ENCODE results near the gene PARD3B.

Gene PARD3B

DNA sequence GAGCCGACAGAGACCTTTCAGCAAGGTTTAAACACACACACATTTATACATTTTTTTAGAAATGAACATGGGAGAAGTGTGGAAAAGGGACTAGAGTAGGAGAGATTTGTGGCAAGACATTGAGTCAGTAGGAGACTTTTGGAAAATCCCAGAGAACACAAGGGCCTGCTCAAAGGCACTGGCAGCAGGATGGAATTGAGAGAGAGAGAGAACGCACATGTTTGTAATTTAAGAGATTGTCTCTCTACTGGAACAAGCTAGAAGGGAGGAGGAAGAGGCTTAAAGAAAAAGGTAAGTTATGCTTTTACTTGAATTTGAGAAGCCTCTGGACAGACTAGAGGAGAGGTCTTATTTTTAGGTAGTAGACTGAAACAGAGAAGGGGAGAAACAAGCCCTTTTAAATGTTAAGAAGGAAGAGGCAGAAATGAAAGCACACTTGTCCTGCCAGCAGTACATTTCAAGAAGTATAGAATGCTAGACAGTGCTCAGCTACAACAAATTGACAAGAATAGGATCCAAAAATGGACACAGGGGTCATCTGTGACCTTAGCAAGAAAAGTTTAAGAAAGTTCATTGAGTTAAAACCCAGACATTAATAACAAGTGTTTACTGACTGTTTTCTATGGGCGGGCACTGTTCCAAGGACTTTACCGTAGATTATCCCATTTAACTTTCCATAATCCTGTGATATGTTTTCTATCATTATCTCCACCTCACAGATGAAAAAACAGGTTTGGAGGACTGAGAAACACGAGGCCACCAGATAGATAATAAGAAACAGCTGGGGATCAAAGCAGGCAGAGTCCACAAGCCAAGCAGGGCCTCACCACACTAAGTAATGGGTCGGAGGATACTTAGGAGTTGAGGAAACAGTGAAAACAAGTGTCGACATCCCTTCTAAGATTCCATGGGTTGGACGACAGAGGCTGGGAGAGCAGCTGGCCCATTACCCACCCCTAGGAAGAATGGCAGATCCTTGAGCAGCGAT is 830.5 kb downstream of the PARD3B start:
- no peak for DNase-seq (ENCODE audit: low read depth in 3 of 3, low spot score in 1 of 3)

DNA sequence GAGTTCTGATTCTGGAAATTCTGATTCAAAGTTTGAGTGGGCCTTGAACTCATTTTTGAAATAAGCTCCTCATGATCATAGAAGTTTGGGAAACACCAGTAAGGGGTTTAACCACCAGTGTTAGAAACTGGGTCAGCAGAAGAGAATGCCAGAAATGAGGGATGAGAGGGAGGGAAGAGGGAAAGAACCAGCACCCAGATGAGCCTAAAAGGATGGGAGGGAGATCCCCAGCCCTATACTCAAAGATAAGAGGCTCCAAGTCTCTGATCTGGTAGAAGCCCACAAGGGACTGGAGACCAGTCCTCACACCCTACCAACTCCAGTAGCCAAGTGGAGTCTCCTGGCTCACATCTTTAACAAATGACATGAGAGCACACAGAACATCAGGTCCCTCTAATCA is 832.0 kb downstream of the PARD3B start:
- DNase-seq (ENCODE audit: low read depth in 3 of 3, low spot score in 1 of 3), result no peak

- DNase-seq (ENCODE audit: low read depth in 3 of 3, low spot score in 1 of 3), result no peak
Observed at GRCh38 chr2:205383601-205384000, 838.3 kb downstream of the PARD3B start.

DNA sequence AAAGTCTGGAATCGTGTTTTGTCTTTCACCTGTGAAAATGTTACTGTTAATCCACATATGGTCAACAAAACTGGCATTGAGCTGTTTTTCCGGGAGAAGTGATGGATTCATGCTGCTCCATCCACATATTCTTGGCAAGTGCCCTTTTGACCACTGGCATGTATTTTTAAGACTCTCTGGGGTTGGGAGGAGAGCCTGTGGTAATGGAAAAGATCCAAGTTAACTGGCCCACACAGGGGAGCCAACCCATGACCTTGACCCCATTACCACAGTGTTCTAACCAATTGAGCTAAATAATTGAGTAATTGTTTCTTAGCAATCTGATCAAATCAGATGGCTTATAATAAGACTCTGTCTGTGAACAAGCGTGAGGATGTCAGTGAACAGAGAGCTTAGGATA is 840.8 kb downstream of the PARD3B start:
- no peak for DNase-seq (ENCODE audit: low read depth in 3 of 3, low spot score in 1 of 3)

GRCh38 chr2:205387350-205388055 is 842.2 kb downstream of the PARD3B start:
- DNase-seq (ENCODE audit: low read depth in 3 of 3, low spot score in 1 of 3), result no peak

- no peak for DNase-seq (ENCODE audit: low read depth in 3 of 3, low spot score in 1 of 3)
Observed at GRCh38 chr2:205390866-205391265, 845.6 kb downstream of the PARD3B start.

GRCh38 chr2:205401511-205401910 is 856.2 kb downstream of the PARD3B start:
- no peak for DNase-seq (ENCODE audit: low read depth in 3 of 3, low spot score in 1 of 3)

DNA sequence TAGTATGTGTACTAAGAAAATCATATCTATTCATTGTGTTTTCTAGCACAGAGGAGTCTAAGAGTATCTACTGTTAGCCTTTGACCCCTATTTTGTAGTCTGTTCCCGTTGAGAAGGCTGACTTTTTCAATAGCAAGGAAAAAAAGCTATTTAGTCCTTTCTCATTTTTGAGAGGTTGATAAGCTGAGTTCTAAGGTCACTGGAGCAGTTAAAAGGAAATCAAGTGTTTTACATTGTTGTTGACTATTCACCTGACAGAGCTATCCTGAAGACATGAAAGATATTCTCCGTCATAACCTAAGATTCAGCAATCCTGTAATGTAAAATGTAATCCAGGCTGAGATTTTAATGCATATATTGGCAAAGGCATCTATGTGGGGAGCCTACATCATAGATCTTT is 856.7 kb downstream of the PARD3B start:
- no peak for DNase-seq (ENCODE audit: low read depth in 3 of 3, low spot score in 1 of 3)

GRCh38 chr2:205403244-205403825 is 858.1 kb downstream of the PARD3B start:
- no peak for DNase-seq (ENCODE audit: low read depth in 3 of 3, low spot score in 1 of 3)

DNA sequence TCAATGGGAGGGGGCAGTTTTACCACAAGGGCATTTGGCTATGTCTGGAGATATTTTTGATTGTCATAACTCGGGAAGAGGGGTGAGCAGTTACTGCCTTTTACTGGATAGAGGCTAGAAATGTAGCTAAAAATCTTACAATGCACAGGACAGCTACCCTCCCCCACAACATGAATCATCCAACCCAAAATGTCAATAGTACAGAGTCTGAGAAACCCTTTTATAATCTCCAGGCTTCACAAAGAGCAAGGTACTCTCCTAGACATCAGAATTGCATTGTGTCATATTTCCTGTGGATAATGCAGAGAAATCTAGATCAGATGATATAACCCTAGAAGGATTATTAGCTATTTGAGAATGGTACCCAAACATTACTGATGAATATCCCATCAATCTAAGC is 859.9 kb downstream of the PARD3B start:
- no peak for DNase-seq (ENCODE audit: low read depth in 3 of 3, low spot score in 1 of 3)

GRCh38 chr2:205405752-205406151 is 860.5 kb downstream of the PARD3B start:
- no peak for DNase-seq (ENCODE audit: low read depth in 3 of 3, low spot score in 1 of 3)

- no peak for DNase-seq (ENCODE audit: low read depth in 3 of 3, low spot score in 1 of 3)
Observed at GRCh38 chr2:205407984-205408383, 862.7 kb downstream of the PARD3B start.

DNA sequence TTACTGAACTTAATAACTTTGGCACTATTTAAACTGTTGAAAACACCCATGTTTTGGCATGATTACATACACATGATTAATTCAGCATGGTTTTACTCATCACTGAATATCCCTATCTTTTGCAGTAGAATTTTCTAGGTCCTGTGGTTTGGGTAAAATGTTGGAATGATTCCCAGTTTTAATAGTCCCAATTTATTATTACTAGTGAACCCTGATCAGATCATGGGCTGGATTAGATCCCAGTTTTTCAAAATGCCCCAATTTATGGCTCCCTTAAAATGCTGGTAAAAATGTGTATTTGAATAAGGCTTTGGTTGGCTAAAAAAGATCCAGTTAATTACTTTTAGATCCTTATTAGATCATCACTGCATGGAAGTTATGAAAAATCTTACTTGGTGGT is 863.4 kb downstream of the PARD3B start:
- DNase-seq (ENCODE audit: low read depth in 3 of 3, low spot score in 1 of 3), result no peak

GRCh38 chr2:205409411-205409810 is 864.1 kb downstream of the PARD3B start:
- no peak for DNase-seq (ENCODE audit: low read depth in 3 of 3, low spot score in 1 of 3)

DNA sequence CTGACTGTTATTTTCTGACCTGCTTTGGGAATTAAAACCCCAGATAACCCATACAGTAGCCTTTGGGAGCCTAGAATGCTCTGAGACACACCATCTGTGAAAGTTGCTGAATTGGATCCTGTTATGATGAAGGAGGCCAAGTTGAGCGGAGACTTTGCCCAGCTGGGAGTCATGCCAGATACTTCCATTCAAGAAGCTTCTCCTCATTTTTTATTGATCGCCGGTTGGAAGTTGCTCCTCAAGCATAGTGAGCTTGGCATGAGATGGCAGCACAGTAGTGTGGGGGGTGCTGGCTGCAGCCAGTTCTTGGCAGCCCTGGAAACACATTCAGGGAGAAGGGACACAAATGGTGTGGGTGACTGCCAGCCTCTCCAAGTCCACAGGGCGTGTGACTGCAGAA is 866.3 kb downstream of the PARD3B start:
- no peak for DNase-seq (ENCODE audit: low read depth in 3 of 3, low spot score in 1 of 3)

GRCh38 chr2:205424326-205424725 is 879.1 kb downstream of the PARD3B start:
- DNase-seq (ENCODE audit: low read depth in 3 of 3, low spot score in 1 of 3), result no peak

DNA sequence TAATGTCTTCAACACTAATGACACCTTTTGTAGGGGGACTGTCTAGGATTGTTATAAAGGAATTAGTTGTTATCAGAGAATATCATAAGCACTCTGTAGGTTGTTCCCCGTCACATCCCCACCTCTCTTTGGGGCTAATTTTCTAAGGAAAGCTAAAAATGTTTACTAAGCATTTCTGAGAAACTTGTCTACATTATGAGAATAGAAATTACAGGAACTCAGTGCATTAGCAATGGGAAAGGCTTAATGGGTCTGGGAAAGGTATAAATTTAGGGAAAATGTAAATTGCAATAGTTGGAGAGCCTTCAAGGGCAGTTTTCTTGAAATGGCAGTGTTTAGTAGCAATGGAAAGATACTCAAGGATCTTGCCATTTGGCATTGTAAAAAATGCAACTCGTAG is 879.8 kb downstream of the PARD3B start:
- no peak for DNase-seq (ENCODE audit: low read depth in 3 of 3, low spot score in 1 of 3)

GRCh38 chr2:205427112-205427511 is 881.8 kb downstream of the PARD3B start:
- no peak for DNase-seq (ENCODE audit: low read depth in 3 of 3, low spot score in 1 of 3)

DNA sequence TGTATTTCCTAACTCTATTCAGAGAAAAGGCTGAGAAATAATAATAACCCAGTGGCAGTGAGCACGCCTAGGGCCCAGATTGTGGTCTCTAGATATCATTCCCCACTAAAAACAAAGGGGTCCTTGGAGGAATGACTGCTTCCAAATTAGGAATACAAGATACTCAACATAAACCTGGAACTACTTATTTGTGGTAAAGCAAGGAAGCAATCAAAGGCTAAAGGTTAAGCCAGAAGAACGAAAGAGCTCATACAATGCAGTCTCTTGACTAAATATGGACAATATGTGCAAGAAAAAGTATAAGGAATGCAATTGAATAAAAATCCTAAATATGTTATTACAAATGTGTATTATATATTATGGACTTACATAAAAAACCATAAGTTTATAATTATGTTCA is 883.5 kb downstream of the PARD3B start:
- DNase-seq (ENCODE audit: low read depth in 3 of 3, low spot score in 1 of 3), result no peak

GRCh38 chr2:205435970-205436369 is 890.7 kb downstream of the PARD3B start:
- no peak for DNase-seq (ENCODE audit: low read depth in 3 of 3, low spot score in 1 of 3)

GRCh38 chr2:205438241-205438640 is 893.0 kb downstream of the PARD3B start:
- DNase-seq (ENCODE audit: low read depth in 3 of 3, low spot score in 1 of 3), result no peak

DNA sequence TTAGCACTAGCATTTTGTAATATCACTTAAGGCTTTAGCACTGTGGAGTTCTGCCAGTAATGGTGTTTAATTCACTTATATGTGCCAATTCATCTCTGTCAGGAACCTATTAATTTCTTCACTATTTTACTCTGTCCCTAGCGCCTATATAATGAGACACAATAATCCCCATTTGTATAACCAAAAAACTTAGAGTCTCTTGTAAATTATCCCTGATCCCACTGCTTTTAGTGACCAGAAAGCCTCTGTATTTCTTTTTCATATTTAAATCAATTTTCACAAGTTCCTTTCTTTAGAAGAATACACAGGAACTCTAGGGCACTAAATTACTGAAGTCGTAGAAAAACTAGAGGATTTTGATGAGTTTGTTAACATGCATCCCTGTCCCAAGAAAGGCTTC is 894.3 kb downstream of the PARD3B start:
- DNase-seq (ENCODE audit: low read depth in 3 of 3, low spot score in 1 of 3), result no peak
